GM06990 (cell line): Measurements from ENCODE around the gene CDO1.

Experiments used
- DNase-seq: peaks from one replicate; pipeline ENCODE4 v3.0.0-alpha.2; 2011; ENCODE audit not compliant: insufficient read length; ENCODE audit errors: extremely low read depth
- H3K27me3 ChIP-seq: replicated peaks from 2 replicates; pipeline ENCODE4 v1.6.0; 2011; ENCODE audit warnings: low read length; ENCODE audit not compliant: control insufficient read depth, insufficient read depth
- H3K36me3 ChIP-seq: 2 replicates; pipeline ENCODE4 v1.5.1; 2011; ENCODE audit warnings: low read length; ENCODE audit not compliant: control insufficient read depth, insufficient read depth
- H3K4me3 ChIP-seq: replicated peaks from 2 replicates; pipeline ENCODE4 v1.5.1; 2011; ENCODE audit warnings: low read depth, mild to moderate bottlenecking, control low read depth, low read length
- TF ChIP-seq, protein P1 (sequence below): IDR thresholded peaks from 2 replicates; pipeline ENCODE4 v1.5.1; 2011; ENCODE audit warnings: low read length, control low read depth, mild to moderate bottlenecking, inconsistent platforms; ENCODE audit not compliant: insufficient read depth, poor library complexity, severe bottlenecking

The CDO1 gene

DNA sequence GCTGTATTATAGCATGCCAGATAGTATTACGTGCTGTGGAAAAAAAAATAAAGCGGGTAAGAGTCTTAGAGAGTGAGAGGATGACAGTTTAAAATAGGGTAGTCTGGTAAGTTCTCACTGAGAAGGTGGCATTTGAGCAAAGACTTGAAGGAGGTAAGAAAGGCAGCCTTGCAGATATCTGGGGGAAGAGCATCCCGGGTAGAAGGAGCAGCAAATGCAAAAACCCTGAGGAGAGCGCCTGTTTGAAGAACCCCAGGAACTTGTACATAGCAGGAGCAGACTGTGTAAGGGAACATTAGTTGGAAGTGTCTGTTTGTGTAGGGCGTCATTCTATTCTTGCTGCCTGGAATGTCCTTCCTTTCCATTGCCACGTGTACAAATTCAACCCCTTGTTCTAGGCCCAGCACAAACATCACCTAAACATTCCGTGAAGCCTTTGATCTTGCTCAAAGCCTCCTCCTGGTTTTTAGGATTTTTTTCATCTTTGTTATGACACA lies 27.9 kb upstream of the CDO1 start:
- Histone ChIP-seq H3K36me3 (no peaks in the 10 kb centered on the region), H3K4me3 (no peak overlapping the region), H3K27me3 (no peaks in the 10 kb centered on the region)
- TF ChIP-seq, protein P1, sequence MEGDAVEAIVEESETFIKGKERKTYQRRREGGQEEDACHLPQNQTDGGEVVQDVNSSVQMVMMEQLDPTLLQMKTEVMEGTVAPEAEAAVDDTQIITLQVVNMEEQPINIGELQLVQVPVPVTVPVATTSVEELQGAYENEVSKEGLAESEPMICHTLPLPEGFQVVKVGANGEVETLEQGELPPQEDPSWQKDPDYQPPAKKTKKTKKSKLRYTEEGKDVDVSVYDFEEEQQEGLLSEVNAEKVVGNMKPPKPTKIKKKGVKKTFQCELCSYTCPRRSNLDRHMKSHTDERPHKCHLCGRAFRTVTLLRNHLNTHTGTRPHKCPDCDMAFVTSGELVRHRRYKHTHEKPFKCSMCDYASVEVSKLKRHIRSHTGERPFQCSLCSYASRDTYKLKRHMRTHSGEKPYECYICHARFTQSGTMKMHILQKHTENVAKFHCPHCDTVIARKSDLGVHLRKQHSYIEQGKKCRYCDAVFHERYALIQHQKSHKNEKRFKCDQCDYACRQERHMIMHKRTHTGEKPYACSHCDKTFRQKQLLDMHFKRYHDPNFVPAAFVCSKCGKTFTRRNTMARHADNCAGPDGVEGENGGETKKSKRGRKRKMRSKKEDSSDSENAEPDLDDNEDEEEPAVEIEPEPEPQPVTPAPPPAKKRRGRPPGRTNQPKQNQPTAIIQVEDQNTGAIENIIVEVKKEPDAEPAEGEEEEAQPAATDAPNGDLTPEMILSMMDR, result no peak
- no peak for DNase-seq

DNA sequence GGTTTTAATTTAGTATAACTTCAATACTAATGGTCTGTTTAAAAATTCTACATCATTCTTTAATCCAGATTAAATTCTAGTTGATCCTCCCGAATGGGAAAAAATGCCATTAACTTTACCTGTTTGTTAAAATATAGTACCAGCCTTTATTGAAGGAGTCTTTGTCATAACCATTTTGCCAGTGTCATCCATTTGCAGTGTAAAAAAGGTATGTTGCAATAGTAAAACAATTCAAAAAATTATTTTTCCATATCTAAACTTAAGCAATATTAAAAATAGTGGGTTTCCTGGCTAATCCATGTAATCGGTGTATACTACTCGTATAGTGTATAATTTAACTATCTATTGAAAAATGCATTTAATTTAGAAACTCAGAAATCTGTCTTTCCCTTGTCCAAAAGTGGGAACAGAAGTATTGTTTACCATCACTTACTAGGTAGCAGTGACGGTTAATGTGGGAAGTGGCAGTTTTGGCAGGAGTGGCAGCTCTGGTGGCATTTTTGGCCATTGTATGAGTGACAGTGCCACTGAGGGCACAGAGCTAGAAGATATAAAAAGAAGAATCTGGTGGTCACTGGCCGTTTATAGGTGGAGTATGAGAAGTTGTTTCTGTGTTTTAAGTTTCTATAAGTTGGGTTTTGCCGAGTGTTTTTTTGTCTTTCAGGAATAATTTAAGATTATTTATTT lies 27.1 kb upstream of the CDO1 start:
- DNase-seq, result no peak
- peak overlapping the region; percentile 97 for H3K4me3 ChIP-seq

DNA sequence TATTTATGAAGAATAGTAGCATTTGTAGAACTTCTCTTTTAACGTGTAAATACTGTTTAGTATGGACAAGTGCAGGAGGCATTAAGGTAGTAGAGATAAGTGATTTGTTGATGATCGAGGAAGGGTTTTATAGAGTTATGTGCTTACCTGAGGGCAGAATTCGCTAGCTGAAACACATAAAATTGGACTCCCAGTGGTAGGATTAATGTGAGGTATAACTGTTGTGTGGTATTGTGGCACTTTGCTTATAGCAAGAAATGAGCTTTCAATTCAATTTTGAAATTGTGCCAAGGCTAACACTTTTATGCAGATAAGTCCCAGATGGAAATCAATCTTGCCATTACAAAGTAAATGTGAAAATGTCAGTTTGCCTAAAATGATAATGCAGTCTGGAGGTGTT lies 26.5 kb upstream of the CDO1 start:
- no peak for DNase-seq
- Histone ChIP-seq H3K27me3 (no peaks in the 10 kb centered on the region), H3K36me3 (no peaks in the 10 kb centered on the region), H3K4me3 (peak overlapping the region; percentile 97)
- TF ChIP-seq, protein P1, result no peak

More for the DNA sequence above, 27.1 kb upstream of the CDO1 start:
- TF ChIP-seq, protein P1, result no peak
- H3K27me3 ChIP-seq, result no peaks in the 10 kb centered on the region
- no peaks in the 10 kb centered on the region for H3K36me3 ChIP-seq

DNA sequence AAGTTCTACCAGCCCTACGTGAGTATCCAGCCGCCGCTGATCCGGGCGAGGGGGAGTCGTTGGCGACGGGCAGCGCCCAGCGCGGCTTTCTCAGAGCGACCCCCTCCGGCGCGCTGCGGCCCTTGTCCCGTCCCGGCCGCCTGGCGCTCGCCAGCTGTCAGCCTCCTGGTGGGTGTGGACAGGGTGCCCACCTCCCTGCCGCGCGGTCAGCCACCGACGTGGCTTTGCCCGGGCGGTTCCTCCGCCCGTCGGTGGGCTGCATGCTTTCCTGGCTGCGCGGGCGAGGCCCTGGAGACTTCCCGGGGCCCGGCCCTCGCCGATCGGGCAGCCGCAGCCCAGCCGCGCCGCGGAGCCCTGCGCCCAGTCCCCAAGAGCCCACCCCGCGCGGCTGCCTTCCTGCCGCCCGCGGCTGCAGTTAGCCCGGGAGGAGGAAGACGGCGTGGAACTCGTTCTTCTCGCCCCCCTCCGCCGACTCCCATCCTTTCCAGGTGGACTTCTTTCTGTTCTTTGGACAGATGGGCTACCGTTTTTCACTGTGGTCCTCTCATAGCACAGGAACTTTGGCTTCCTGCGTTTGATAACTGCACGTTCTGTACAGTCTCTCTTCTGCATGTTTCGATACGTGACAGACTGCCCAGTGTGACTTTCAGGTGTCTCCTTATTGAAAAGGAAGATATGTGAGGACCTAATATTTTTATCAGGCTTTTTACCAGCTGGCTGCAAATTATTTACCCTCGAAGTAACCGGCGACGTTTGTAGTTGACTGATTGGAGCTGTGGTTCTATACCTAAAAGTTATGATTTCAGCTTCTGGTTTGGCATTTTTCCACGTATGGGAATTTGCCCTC lies 25.9 kb upstream of the CDO1 start:
- TF ChIP-seq, protein P1, result peak; percentile 22
- Histone ChIP-seq H3K4me3 (peak overlapping the region; percentile 97), H3K27me3 (no peaks in the 10 kb centered on the region), H3K36me3 (0 out of 2 replicates have a peak, but pooled peaks cover 1% of the 10 kb centered on the region)
- no peak for DNase-seq

DNA sequence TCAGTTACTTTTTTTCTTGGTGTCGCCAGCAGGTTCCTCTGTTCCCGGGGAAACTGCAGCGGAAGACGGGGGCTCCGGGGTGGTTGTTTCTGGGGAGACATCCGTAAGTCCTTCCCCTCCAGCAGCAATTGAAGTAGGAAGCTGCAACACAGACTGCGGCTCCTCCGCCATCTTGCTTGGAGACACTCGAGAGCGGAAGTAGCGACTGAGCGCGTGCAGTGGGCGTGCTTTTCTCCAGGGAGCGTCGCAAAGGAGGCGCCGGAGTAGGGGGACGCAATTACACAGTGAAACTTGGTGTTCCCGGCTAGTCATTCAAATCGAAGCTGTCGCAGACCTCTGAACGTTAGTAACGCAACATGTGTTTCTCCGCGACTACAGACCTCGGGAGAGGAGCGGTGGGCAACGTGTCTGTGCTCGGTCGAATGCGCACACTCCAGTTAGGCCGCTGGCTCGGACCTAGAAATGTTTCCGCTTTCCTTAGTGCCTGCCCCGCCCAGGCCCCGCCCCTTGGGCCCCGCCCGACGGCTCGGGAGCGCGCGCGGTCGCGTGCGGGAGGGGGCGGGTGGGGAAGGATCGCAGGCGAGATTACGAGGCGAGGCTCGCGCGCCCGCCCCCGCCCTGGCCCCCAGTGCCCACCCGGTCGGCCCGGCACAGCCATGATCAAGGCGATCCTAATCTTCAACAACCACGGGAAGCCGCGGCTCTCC lies 25.1 kb upstream of the CDO1 start, which contains the start of the genes AP3S1 and ATG12:
Gene AP3S1 (plus strand): TSS at position 554 of the 707 bp plus-strand sequence. CDS start 103 bp downstream, at position 657.
Gene ATG12 (minus strand): TSS at position 184 of the 707 bp plus-strand sequence. CDS start 13 bp downstream, at position 171.
- peak; percentile 95 for DNase-seq
- H3K36me3 ChIP-seq, result peaks cover 3% of the 10 kb centered on the region; the same call in 1 of the 2 replicates
- TF ChIP-seq, protein P1, result no peak
- H3K27me3 ChIP-seq, result no peaks in the 10 kb centered on the region
- H3K4me3 ChIP-seq, result peak within 1 kb of the TSS; percentile 97
